Thyroid gland (tissue), 4 donors: Measurements from ENCODE around the gene TNFSF11. TPM values are rescaled to one million over a fixed set of nuclear protein-coding genes. Genes with fewer than 3 reads are reported as not detected.

Experiments used
- DNase-seq, 2 donors: peaks; one replicate each; pipeline ENCODE4 v3.0.0-alpha.2; 2019
- H3K27ac ChIP-seq, 3 donors: fragments of 200-600 bp; sonication (generic); 1 replicate in 2 of 3; 2 replicates in 1 of 3; pipeline ENCODE4 v1.5.1; 2016 to 2019; ENCODE audit warnings: mild to moderate bottlenecking in 1 of 3, moderate library complexity in 1 of 3
- H3K27me3 ChIP-seq: fragments of 200-600 bp; sonication (generic); one replicate; pipeline ENCODE4 v1.5.1; 2019
- H3K36me3 ChIP-seq, 2 donors: fragments of 200-600 bp; sonication (generic); one replicate each; pipeline ENCODE4 v1.5.1; 2016 to 2019
- H3K4me1 ChIP-seq, 2 donors: fragments of 200-600 bp; sonication (generic); one replicate each; pipeline ENCODE4 v1.5.1; 2017 to 2019
- H3K4me3 ChIP-seq, 3 donors: fragments of 200-600 bp; sonication (generic); replicated peaks in 1 of 3; 1 replicate in 2 of 3; 2 replicates in 1 of 3; pipeline ENCODE4 v1.5.1; 2016; ENCODE audit warnings: mild to moderate bottlenecking in 1 of 3
- H3K9me3 ChIP-seq: fragments of 200-600 bp; sonication (generic); one replicate; pipeline ENCODE4 v1.5.1; 2017
- CTCF ChIP-seq, 6 experiments: fragments of 200-600 bp in 3 of 6; fragments of 450-650 bp in 3 of 6; sonication (generic) in 3 of 6; IDR thresholded peaks; one replicate each; pipeline ENCODE4 v1.5.1; 2016 to 2019; ENCODE audit warnings: antibody characterized with exemption in 6 of 6, mild to moderate bottlenecking in 2 of 6, inconsistent platforms in 1 of 6, moderate library complexity in 1 of 6
- POLR2A ChIP-seq, 2 donors: fragments of 450-650 bp; IDR thresholded peaks; one replicate each; pipeline ENCODE4 v1.6.1; 2017; ENCODE audit warnings: antibody characterized with exemption in 2 of 2, mild to moderate bottlenecking in 2 of 2, moderate library complexity in 1 of 2
- WGBS, 2 donors: methylation state at CpG; one replicate each; pipeline ENCODE4 v1.1.5; 2017; 5-methylcytosine and 5-hydroxymethylcytosine counted together
- intact Hi-C: fragments of 100-400 bp; cut with DNase I; formaldehyde crosslinking; loops from one replicate; pipeline ENCODE4 v1.15.1; 2023
- total RNA-seq, 4 donors: library from RNA; depleted of rRNA; stranded (reverse); fragments of >200 nt; gene quantifications; one replicate each; pipeline ENCODE4 v1.2.3, GENCODE V29; 2016

Gene TNFSF11
- total RNA-seq, 4 donors from 2014 or later = not detected

- Histone ChIP-seq H3K27me3 (no peaks in the 10 kb centered on the region), H3K9me3 (no peaks in the 10 kb centered on the region), H3K27ac (no peak overlapping the region), H3K4me3 (no peak overlapping the region), H3K36me3 (no peaks in the 10 kb centered on the region), H3K4me1 (no peaks in the 10 kb centered on the region)
- WGBS, 2 donors = 86 to 93% methylated on average over 4 of the region's 4 CpGs
- intact Hi-C loops = loop anchor here (10.0 kb wide), 1 partner anchor 1213 kb away; no protein-coding TSS in a partner anchor
- TF ChIP-seq CTCF (IDR thresholded peaks at IDR 0.05) (no peak), POLR2A (IDR thresholded peaks at IDR 0.05) (no peak)
- no peak for DNase-seq
These were observed 17.6 kb downstream of the TNFSF11 start for GRCh38 chr13:42591602-42592001.

DNA sequence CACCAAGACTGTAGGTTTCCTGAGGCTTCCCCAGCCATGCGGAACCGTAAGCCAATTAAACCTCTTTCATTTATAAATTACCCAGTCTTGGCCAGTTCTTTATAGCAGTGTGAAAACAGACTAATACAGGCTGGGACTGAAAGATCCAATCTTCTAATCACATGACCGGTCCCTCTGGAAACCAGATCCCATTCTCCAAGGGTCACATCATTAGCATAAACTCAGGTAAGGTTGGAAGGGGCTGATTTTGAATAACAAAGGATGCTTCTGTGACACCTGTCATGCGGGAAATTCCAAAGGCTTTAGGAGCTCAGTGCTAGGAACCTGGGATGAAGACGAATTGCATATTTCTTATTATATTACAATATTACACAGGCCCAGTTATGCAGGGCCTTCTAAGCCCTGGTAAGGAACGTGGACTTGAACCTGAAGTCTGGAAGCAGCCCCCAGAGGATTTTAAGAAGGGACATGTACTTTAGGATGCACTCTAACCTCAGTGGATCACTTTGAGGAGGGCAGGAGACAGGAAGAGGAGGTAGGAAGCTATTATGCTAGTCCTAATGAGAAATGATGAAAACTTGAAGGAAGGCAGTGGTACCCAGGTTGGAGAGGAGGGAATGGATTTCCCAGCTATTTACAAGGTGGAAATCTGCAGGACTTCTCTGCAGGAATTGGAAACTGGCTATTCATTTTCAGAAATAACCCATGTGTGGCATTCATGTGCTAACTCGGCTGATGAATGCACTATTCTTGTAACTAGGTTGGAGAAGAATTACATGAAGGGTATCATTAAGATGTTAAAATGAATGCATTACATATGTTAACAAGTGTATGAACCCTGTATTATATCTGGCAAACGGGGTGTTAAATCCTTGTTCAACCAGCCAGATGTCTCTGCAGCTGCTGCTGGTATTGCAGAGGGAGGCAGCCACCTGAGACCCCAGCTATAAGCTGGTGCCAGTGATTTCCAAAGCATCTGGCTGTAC, 19.3 kb downstream of the TNFSF11 start:
- Histone ChIP-seq H3K4me1 (no peaks in the 10 kb centered on the region), H3K36me3 (no peaks in the 10 kb centered on the region), H3K27ac (no peak overlapping the region), H3K9me3 (no peaks in the 10 kb centered on the region), H3K27me3 (no peaks in the 10 kb centered on the region), H3K4me3 (no peak overlapping the region)
- no peak for TF ChIP-seq POLR2A (IDR thresholded peaks at IDR 0.05)
- TF ChIP-seq CTCF (IDR thresholded peaks at IDR 0.05) = no peak
- WGBS, 2 donors = 71 to 78% methylated on average over 8 of the region's 8 CpGs
- intact Hi-C loops = loop anchor here (10.0 kb wide), 1 partner anchor 1212 kb away; no protein-coding TSS in a partner anchor
- no peak for DNase-seq

- Histone ChIP-seq H3K4me3 (no peak overlapping the region), H3K4me1 (no peaks in the 10 kb centered on the region), H3K36me3 (no peaks in the 10 kb centered on the region), H3K27ac (no peak overlapping the region), H3K9me3 (no peaks in the 10 kb centered on the region), H3K27me3 (no peaks in the 10 kb centered on the region)
- whole genome bisulfite sequencing, 2 donors = 6 to 8% methylated on average over 7 of the region's 7 CpGs
- DNase-seq = peak; percentile 52 to 60
- intact Hi-C loops = loop anchor here (10.0 kb wide), 1 partner anchor 1210 kb away; no protein-coding TSS in a partner anchor
- TF ChIP-seq POLR2A (IDR thresholded peaks at IDR 0.05) = no peak
- peak; percentile 35 to 86 (median 64) for TF ChIP-seq CTCF (IDR thresholded peaks at IDR 0.05)
These were observed 20.7 kb downstream of the TNFSF11 start for GRCh38 chr13:42594481-42595252.

- Histone ChIP-seq H3K27me3 (no peaks in the 10 kb centered on the region), H3K4me1 (no peaks in the 10 kb centered on the region), H3K27ac (no peak overlapping the region), H3K36me3 (no peaks in the 10 kb centered on the region), H3K9me3 (no peaks in the 10 kb centered on the region), H3K4me3 (no peak overlapping the region)
- no peak for DNase-seq
- 65 to 71% methylated on average over 4 of the region's 4 CpGs for WGBS, 2 donors
- intact Hi-C loops = loop anchor here (10.0 kb wide), 1 partner anchor 1210 kb away; no protein-coding TSS in a partner anchor
- TF ChIP-seq CTCF (IDR thresholded peaks at IDR 0.05) (no peak), POLR2A (IDR thresholded peaks at IDR 0.05) (no peak)
These were observed 21.3 kb downstream of the TNFSF11 start for GRCh38 chr13:42595253-42595571.
